GM12875 (cell line): ENCODE measurements around the gene SCAF1.

Experiments used
- H3K4me3 ChIP-seq: one replicate; pipeline ENCODE4 v1.5.1; 2011; ENCODE audit warnings: low read depth, low read length, control low read depth
- CTCF ChIP-seq: IDR thresholded peaks from 2 replicates; pipeline ENCODE4 v1.5.1; 2011; ENCODE audit warnings: low read depth, mild to moderate bottlenecking, control low read depth, inconsistent platforms, low read length, moderate library complexity, borderline replicate concordance; ENCODE audit not compliant: insufficient read depth

SCAF1 gene

GRCh38 chr19:49594993-49595818 lies 46.8 kb upstream of the SCAF1 start:
- H3K4me3 ChIP-seq = no peak overlapping the region
- no peak for TF ChIP-seq CTCF

GRCh38 chr19:49595819-49596404 lies 46.1 kb upstream of the SCAF1 start:
- TF ChIP-seq CTCF = no peak
- no peak overlapping the region for H3K4me3 ChIP-seq

- TF ChIP-seq CTCF = no peak
Observed at GRCh38 chr19:49596407-49596806, 45.6 kb upstream of the SCAF1 start.

GRCh38 chr19:49596954-49597702 lies 44.9 kb upstream of the SCAF1 start:
- H3K4me3 ChIP-seq = no peak overlapping the region
- no peak for TF ChIP-seq CTCF

More at GRCh38 chr19:49596407-49596806, 45.6 kb upstream of the SCAF1 start:
- no peak overlapping the region for H3K4me3 ChIP-seq

GRCh38 chr19:49597703-49597974 lies 44.4 kb upstream of the SCAF1 start:
- TF ChIP-seq CTCF = no peak
- H3K4me3 ChIP-seq = no peak overlapping the region

- TF ChIP-seq CTCF = no peak
- no peak overlapping the region for H3K4me3 ChIP-seq
Observed at GRCh38 chr19:49599378-49600295, 42.4 kb upstream of the SCAF1 start.
